PFSK-1 (cell line): Measurements from ENCODE around the gene GINM1.

Experiments used
- FOXP2 ChIP-seq: optimal IDR thresholded peaks from 2 replicates; pipeline ENCODE3; 2011; ENCODE audit warnings: borderline replicate concordance, control low read depth, inconsistent platforms; ENCODE audit not compliant: insufficient read depth; ENCODE audit errors: extremely low read length, extremely low read depth
- POLR2AphosphoS5 ChIP-seq: IDR thresholded peaks from 2 replicates; pipeline ENCODE4 v1.6.1; 2012; ENCODE audit warnings: low read depth, mild to moderate bottlenecking, control low read depth, low read length, moderate library complexity
- SIN3A ChIP-seq: IDR thresholded peaks from 2 replicates; pipeline ENCODE4 v1.6.1; 2012; ENCODE audit warnings: mild to moderate bottlenecking, low read length, moderate library complexity, borderline replicate concordance; ENCODE audit not compliant: insufficient read depth
- TAF1 ChIP-seq: IDR thresholded peaks from 2 replicates; pipeline ENCODE4 v1.6.1; 2012; ENCODE audit warnings: low read length, control low read depth, borderline replicate concordance; ENCODE audit not compliant: insufficient read depth
- TF ChIP-seq, protein P1 (sequence below), 2 experiments: IDR thresholded peaks; 2 replicates each; pipeline versions ENCODE4 v1.6.1 to v1.8.0; 2011 to 2012; ENCODE audit warnings: low read depth in 2 of 2, low read length in 2 of 2, control low read depth in 1 of 2, inconsistent platforms in 1 of 2, mild to moderate bottlenecking in 1 of 2, moderate library complexity in 1 of 2; ENCODE audit not compliant: insufficient read depth in 1 of 2

The GINM1 gene

DNA sequence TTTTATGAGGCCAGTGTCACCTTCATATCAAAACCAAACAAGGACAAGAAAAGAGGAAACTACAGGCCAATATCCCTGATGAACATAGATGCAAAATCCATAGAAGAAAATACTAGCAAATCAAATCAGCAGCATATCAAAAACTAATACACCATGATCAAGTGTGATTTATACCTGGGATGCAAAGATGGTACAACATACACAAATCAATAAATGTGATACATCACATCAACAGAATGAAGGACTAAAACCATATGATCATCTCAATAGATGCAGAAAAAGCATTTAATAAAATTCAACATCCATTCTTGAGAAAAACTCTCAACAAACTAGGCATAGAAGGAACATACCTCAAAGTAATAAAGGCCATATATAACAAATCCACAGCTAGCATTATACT, 8.1 kb upstream of the GINM1 start:
- TF ChIP-seq POLR2AphosphoS5: no peak

DNA sequence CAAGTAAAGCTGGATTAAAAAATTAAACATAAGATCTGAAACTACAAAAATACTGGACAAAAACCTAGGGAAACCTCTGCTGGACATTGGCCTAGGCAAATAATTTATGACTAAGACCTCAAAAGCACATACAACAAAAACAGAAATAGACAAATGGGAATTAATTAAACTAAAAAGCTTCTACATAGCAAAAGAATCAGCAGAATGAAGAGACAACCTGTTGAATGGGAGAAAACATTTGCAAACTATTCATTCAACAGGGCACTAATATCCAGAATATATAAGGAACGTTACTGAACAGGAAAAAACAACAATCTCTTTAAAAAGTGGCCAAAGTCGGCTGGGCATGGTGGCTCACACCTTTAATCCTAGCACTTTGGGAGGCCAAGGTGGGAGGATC, 6.8 kb upstream of the GINM1 start:
- TF ChIP-seq SIN3A: no peak
- TF ChIP-seq TAF1: no peak
- no peak for TF ChIP-seq POLR2AphosphoS5
- TF ChIP-seq, protein P1, sequence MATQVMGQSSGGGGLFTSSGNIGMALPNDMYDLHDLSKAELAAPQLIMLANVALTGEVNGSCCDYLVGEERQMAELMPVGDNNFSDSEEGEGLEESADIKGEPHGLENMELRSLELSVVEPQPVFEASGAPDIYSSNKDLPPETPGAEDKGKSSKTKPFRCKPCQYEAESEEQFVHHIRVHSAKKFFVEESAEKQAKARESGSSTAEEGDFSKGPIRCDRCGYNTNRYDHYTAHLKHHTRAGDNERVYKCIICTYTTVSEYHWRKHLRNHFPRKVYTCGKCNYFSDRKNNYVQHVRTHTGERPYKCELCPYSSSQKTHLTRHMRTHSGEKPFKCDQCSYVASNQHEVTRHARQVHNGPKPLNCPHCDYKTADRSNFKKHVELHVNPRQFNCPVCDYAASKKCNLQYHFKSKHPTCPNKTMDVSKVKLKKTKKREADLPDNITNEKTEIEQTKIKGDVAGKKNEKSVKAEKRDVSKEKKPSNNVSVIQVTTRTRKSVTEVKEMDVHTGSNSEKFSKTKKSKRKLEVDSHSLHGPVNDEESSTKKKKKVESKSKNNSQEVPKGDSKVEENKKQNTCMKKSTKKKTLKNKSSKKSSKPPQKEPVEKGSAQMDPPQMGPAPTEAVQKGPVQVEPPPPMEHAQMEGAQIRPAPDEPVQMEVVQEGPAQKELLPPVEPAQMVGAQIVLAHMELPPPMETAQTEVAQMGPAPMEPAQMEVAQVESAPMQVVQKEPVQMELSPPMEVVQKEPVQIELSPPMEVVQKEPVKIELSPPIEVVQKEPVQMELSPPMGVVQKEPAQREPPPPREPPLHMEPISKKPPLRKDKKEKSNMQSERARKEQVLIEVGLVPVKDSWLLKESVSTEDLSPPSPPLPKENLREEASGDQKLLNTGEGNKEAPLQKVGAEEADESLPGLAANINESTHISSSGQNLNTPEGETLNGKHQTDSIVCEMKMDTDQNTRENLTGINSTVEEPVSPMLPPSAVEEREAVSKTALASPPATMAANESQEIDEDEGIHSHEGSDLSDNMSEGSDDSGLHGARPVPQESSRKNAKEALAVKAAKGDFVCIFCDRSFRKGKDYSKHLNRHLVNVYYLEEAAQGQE (IDR thresholded peaks at IDR 0.05; ENCODE audit: insufficient read depth in 1 of 2, low read depth in 2 of 2, low read length in 2 of 2): no peak
- TF ChIP-seq FOXP2: no peak

DNA sequence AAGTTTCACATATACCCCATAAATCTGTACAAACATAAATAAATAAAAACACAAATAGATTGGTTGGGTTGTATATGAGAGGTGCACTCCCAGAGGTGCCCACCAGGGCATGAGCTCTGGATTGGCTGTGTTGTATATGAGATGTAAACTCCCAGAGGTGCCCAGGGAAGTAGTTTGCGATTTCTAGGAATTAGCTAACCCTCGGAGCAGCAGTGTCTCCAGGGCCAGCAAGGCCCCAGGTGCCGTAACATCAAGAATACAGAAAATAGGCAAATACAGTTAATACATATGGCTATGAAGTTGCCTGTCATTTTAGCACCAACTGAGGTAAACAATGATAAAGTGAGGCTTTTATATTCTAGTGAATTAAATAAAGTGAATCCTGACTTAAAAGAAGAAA, 5.4 kb upstream of the GINM1 start:
- TF ChIP-seq FOXP2: no peak
- no peak for TF ChIP-seq SIN3A
- TF ChIP-seq, protein P1 (IDR thresholded peaks at IDR 0.05; ENCODE audit: insufficient read depth in 1 of 2, low read depth in 2 of 2, low read length in 2 of 2): no peak
- TF ChIP-seq POLR2AphosphoS5: no peak
- no peak for TF ChIP-seq TAF1

DNA sequence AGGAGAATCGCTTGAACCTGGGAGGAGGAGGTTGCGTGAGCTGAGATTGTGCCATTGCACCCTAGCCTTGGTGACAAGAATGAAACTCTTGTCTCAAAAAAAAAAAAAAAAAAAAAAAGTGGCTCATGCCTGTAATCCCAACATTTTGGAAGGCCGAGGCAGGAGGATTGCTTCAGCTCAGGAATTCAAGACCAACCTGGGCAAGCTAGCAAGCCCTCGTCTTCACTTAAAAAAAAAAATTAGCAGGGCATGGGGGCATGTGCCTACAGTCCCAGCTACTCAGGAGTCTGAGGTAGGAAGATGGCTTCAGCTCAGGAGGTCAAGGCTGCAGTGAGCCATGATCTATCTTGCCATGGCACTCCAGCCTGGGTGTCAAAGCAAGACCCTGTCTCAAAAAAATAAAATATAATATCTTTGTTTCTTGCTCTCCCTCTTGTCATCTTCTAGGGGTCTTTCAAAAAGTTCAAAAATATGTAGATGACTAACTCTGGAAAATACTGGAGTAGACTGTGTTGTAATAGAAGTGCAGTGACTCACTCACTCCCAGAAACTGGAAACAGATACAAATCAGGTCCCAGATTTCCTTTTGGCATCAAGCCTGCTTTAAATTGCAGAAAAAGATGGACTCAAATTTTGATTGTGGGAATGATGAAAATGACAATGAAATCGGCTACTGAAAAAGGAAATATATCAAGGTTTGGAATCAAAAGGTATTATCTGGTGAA, 2.8 kb upstream of the GINM1 start:
- TF ChIP-seq TAF1 (no peak), POLR2AphosphoS5 (no peak), FOXP2 (no peak), SIN3A (no peak)
- TF ChIP-seq, protein P1 (IDR thresholded peaks at IDR 0.05; ENCODE audit: insufficient read depth in 1 of 2, low read depth in 2 of 2, low read length in 2 of 2): no peak

DNA sequence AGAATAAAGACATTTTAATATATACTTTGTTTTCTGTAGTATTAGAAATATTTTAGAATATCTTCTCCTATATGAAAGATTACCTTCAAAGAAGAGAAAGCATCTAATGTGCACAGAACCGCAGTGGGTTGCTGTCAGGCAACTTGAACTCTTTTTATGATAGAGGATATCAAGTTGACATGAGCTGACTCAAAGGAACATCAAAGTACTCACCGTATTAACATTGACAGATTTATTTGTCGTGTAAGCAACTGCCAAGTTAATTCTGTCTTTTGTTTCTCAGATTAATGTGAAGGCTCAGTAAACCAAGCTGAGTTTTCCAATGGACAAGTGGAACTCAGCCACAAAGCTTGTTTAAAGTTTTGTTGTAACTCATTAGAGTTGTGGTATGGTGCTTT, 2.2 kb upstream of the GINM1 start:
- TF ChIP-seq SIN3A: no peak
- no peak for TF ChIP-seq POLR2AphosphoS5
- no peak for TF ChIP-seq TAF1
- no peak for TF ChIP-seq FOXP2
- TF ChIP-seq, protein P1 (IDR thresholded peaks at IDR 0.05; ENCODE audit: insufficient read depth in 1 of 2, low read depth in 2 of 2, low read length in 2 of 2): no peak
